Kasumi-1 (cell line): ENCODE measurements around the gene C5orf22.

Experiments used
- DNase-seq, 2 experiments: peaks; one replicate each; lab custom pipeline; 2025; lab: John Stamatoyannopoulos, UW

The C5orf22 gene

GRCh38 chr5:31604644-31605043 is 72.5 kb downstream of the C5orf22 start:
- no peak for DNase-seq
